GM19099 (cell line): ENCODE measurements around the gene CFAP61.
A peak's percentile ranks its signal among the peaks of the same experiment; 100 is the strongest.

Experiments used
- POLR2A ChIP-seq: IDR thresholded peaks from 3 replicates; pipeline ENCODE4 v1.6.1; 2011; ENCODE audit warnings: low read depth; ENCODE audit not compliant: insufficient read length; ENCODE audit errors: extremely low read depth

The CFAP61 gene

GRCh38 chr20:20317195-20317594 is 264.9 kb downstream of the CFAP61 start:
- no peak for TF ChIP-seq POLR2A

- no peak for TF ChIP-seq POLR2A
These were observed 265.5 kb downstream of the CFAP61 start for GRCh38 chr20:20317621-20318364.

- TF ChIP-seq POLR2A: no peak
These were observed 266.2 kb downstream of the CFAP61 start for GRCh38 chr20:20318365-20319161.

GRCh38 chr20:20321134-20321533 is 268.8 kb downstream of the CFAP61 start:
- no peak for TF ChIP-seq POLR2A

GRCh38 chr20:20321917-20322316 is 269.6 kb downstream of the CFAP61 start:
- TF ChIP-seq POLR2A: no peak

GRCh38 chr20:20322912-20323311 is 270.6 kb downstream of the CFAP61 start:
- no peak for TF ChIP-seq POLR2A

GRCh38 chr20:20327746-20328145 is 275.4 kb downstream of the CFAP61 start:
- no peak for TF ChIP-seq POLR2A

- TF ChIP-seq POLR2A: no peak
These were observed 277.2 kb downstream of the CFAP61 start for GRCh38 chr20:20329564-20329963.

GRCh38 chr20:20331156-20331555 is 278.8 kb downstream of the CFAP61 start:
- TF ChIP-seq POLR2A: no peak

- TF ChIP-seq POLR2A: no peak
These were observed 279.5 kb downstream of the CFAP61 start for GRCh38 chr20:20331817-20332216.

GRCh38 chr20:20333866-20334265 is 281.5 kb downstream of the CFAP61 start:
- TF ChIP-seq POLR2A: no peak

GRCh38 chr20:20334489-20334888 is 282.2 kb downstream of the CFAP61 start:
- peak; percentile 9 for TF ChIP-seq POLR2A

- TF ChIP-seq POLR2A: no peak
These were observed 285.9 kb downstream of the CFAP61 start for GRCh38 chr20:20338133-20338730.

- TF ChIP-seq POLR2A: no peak
These were observed 288.1 kb downstream of the CFAP61 start for GRCh38 chr20:20340443-20340842.

- no peak for TF ChIP-seq POLR2A
These were observed 289.0 kb downstream of the CFAP61 start for GRCh38 chr20:20341371-20341770.

GRCh38 chr20:20342066-20342465 is 289.7 kb downstream of the CFAP61 start:
- no peak for TF ChIP-seq POLR2A
